ENCODE data around the gene ZFP3.
"Not testable (repeated sequence)": the region's sequence is repeated elsewhere in the genome, so short reads cannot be mapped to it uniquely, and the experiment has no call there.

Gene ZFP3

DNA sequence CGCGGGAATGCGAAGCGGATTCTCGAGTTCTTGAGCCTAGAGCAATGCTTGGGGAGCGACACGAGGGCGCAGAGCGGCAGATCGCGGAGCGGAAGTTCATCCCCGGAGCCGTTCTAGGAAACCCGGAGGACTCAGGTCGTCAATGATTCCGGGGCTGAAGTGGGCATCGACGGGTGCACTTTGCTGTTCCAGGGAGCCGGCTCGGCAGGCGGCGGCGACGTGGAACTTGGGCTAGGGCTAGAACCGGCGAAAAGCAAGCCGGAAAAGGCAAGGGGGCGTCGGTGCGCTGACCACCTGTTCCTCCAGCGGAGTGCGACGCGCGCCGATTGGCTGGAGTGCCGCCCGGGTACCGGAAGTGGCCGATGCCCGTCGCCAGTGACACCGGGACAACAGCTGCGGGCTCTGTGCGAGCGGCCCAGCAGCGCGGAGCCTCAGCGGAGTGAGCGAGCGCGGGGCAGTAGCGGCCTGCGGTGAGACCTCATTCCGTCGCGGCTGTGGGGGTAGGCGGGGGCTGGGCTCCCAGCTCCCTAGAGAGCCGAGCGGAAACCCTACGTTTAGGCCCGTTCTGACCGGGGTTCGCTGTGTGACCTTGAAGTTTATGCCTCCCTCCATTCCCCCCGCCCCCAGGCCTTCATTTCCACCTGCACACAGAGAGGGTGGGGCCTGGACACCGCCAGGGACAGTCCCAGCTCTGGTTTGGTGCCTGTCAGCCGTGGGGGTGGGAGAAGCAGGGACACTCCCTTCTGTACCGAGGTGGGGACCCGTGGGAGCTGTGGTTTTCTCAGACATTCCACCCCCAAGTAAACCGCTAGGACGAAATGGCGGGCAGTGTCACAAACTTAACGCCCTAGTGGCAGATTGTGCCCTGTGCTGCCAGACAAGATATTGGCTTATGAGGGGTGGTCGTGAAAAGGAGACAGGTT, at the start of gene ZFP3:
TSS of gene ZFP3 (plus strand) at position 362 of the 923 bp plus-strand sequence. CDS start 13,038 bp downstream, outside the sequence.
- peak; percentile 80 to 82 for DNase-seq

DNA sequence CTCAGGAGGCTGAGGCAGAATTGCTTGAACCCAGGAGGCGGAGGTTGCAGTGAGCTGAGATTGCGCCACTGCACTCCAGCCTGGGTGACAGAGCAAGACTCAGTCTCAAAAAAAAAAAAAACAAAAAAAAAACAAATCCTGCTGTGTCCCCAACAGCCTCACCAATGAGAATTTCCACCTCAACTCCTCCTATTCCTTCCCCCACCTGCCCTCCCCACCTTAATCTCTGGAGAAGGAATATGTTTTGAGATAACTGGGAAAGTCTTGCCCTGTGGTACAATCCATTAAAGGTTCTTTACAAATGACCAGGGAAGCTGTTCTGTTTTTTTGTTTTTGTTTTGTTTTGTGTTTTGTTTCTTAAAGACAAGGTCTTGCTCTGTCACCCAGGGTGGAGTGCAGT, 48.1 kb upstream of the ZFP3 start:
- DNase-seq: not testable (repeated sequence)

DNA sequence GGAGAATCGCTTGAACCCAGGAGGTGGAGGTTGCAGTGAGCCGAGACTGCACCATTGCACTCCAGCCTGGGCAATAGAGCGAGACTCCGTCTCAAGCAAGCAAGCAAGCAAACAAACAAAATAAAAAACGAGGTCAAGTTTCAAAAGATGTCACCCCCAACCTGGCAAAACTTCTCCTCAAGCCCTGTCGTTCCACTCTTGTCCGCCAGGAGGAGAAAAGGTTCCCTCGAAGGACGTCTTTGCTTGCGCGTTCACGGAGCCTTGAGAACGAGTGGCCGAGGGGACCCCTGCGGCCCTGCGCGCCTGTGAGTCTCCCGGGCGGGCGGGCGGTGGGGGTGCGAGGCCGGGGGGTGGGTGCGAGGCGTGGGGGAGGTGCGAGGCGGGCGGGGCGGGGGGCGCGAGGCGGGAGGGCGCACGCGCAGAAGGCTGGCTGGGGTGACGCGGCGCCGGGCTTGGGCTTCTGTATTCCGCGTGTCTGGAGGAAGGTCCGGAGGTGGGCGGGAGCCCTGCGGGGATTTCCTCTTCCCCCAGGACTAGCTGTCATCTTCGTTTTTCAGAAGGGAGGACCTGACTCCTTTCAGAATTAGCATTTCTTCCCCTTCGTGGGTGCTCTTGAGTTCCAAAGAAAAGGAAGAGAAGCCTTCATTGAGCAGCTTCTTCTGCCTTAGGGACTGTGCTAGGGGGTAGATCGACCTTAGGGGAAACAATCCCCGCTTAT, 46.7 kb upstream of the ZFP3 start:
- DNase-seq: peak; percentile 81 to 88

DNA sequence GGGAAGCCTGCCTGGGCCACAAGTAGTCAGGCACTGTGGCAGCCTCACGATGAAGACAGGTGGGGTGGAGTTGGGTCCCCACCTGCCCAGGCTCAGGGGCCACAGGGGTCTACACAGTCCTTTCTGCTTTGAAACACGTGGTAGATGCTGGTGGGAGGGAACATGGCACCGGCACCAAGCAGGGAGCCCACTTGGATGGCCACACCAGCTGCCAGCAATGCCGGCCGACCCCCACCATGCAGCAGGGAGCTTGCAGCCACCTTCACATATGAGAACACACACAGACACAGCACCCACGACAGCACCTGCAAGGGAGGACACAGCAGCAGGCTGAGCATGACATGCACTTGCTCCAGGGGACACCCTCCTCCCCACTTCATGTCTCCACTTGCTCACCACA, 45.4 kb upstream of the ZFP3 start:
- no peak for DNase-seq

DNA sequence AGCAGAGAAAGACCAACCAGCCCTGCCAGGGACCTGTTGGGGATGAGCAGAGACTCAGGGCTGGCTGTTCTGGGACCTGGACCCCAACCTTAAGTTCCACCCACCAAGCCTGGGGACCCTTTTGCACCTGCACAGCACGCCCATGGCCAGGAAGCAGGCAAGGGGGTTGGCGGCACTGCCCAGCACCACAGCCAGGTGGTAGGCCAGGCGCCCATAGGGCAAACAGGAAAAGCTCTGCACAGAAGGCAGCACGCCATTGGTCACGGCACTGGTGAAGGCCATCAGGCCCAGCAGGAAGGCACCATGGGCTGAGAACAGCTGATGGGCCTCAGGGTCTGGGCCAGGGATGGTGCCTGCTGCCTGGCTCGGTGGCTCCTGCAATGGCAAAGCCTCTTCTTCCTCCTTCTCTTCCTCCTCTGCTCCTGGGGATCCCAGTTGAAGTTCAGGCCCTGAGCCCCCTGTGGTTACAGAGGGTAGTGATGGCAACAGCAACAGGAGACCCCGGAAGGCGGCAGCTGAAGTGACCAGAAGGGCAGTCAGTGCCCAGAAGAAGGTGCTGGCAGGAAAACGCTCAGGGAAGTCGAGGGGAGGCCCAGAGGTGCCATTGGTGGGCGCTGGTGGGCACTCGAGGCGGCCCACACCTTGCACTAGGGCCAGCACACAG, 44.8 kb upstream of the ZFP3 start:
- no peak for DNase-seq

DNA sequence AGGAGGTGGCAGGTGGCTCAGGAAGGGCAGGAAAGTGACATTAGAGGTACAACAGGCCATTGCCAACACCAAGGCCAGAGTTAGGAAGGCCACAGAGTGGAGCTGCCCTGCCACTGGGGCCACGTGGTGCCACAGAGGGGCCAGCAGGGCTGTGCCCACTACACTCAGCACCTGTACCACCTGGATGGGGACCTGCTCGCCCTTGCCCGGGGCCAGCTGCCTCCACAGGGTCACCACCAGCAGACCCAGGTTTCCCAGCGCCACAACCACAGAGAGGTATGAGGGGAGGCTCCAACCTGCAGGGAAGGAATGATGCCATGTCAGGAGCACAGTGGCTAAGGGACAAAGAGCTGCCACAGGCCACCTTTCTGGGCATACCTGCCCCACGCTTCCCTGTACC, 44.2 kb upstream of the ZFP3 start:
- DNase-seq: no peak

DNA sequence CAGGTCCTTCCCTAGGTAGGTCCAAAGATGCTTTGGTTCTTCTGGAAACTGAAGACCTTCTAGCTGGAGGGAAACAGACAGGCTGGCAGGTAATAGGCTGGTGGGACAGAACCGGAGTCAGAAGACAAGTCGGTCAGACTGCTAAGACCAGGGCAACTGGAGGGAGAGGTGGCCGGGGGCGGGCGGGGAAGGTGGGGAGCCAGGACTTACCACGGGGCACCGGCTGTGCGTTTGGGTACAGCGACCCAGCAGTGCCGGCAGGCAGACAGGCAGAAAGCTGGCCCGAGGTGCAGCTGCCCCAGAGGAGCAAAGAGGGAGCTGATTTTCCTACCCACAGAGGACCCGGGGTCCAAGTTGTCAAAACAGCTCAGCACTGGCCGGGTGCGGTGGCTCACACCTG, 43.6 kb upstream of the ZFP3 start:
- DNase-seq: no peak

DNA sequence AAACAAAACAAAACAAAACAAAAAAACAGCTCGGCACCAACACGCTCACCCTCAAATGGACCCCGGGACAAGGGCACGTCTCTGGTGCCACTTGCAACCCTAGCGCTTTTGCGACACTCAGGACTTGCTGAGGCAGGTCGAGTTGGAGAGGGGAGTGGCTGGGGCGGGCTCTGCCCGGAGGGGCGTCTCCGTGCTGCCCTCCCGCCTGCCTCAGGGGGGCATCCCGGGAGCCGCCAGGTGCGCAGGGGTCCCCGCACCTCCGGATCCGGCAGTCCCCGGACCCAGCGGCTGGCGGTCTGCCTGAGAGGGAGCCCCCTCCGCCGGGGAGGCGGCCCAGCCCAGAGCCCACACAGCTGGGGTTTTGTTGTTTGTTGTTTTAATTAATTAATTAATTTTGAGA, 43.0 kb upstream of the ZFP3 start, which contains the start of gene SLC52A1:
TSS of gene SLC52A1 (minus strand) at position 112 of the 400 bp plus-strand sequence. CDS start 820 bp downstream, outside the sequence.
- no peak for DNase-seq

DNA sequence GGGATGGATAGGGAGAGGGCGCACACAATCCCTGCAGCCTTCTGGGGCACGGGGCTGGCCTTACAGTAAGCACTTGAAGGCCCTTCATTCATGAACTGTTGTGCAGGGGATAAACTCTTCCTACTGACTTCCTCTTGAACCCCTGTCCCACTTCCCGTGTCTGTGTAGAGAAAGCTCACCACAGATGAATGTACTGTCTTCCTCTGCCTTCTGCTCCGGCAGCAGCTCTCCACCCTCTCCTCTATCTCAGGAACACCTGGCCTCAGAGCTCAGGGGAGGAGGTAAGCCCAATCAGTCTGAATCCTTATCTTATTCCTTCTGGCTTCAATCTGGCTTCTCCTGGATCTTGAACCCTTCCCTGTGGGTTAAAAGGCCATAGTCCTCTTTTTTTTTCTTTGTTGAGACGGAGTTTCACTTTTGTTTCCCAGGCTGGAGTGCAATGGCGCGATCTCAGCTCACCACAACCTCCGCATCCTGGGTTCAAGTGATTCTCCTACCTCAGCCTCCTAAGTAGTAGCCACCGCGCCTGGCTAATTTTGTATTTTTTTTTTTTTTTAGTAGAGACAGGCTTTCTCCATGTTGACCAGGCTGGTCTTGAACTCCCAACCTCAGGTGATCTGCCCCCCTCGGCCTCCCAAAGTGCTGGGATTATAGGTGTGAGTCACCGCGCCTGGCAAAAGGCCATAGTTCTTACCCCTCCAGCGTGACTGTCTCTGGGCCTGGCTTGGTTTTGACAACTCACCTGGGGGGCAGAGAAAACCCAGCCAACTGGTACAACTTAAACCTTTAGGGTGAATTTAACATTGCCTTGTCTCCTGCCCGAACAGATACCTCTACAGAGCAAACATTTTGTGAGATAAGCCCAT, 35.9 kb upstream of the ZFP3 start:
- peak in 1 of 2 donors; percentile 49 for DNase-seq

DNA sequence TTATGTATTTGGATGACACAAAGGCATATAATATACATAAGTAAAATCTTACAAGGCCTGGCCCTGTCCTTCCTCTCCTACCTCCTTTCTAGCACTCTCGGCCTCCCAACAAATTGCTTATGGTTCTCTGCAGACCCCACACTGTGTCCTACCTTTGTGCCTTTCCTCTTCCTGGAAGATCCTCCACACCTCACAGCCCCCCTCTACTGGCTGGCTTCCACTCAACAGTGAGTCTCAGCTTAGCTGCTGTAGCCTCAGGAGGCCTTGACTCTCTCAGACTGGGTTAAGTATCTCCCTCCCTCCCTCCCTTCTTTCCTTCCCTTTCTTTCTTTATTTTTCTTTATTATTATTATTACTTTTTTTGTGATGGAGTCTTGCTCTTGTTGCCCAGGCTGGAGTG, 34.7 kb upstream of the ZFP3 start:
- DNase-seq: no peak

DNA sequence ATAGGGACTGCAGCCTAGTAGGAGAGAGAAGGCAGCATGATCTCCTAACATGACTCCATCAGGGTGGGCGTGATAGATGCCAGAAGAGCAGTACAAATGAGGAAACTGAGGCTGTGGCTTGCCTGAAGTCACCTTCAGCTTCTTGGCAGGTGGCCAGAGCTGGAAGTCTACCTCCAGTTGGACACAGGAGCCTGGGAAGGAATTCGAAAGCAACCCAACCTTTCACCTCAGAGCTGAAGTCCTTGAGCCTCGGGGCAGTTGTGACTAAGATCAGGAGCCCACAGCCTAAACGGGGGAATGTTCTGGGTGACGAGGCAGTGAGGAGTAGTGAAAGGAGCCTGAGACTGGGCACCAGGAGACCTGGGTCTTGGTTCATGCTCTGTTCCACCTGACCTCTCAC, 33.6 kb upstream of the ZFP3 start:
- no peak for DNase-seq

DNA sequence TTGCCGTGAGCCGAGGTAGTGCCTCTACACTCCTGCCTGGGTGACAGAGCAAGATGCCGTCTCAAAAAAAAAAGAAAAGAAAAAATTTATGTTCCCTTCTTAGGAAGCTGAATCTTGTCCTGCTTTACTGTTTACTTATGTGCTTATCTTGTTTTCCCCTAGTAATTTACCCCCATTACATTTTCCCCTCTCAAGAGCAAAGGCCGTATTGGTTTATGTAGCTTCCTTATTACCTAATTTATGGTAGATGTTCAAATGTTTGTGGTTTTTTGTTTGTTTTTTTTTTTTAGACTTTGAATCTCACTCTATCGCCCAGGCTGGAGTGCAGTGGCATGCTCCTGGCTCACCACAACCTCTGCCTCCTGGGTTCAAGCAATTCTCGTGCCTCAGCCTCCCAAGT, 32.8 kb upstream of the ZFP3 start:
- no peak for DNase-seq

DNA sequence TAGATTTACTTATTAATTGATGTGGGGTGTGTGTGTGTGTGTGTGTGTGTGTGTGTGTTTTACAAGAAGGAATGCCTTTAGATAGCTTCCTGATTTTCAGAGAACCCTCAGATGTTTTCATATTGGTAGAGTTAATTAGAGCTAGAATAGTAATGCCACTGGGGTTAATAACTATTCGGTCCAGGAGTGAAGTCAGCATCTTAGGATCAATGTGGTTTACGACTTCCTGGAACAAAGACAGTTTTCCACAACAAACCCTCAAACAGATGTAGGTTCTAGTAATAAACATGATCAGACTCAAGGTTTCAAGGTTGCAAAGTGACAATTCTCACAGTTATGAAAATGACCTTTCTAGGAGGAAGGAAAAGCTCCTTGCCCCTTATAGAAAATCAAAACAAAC, 30.8 kb upstream of the ZFP3 start:
- DNase-seq: no peak

DNA sequence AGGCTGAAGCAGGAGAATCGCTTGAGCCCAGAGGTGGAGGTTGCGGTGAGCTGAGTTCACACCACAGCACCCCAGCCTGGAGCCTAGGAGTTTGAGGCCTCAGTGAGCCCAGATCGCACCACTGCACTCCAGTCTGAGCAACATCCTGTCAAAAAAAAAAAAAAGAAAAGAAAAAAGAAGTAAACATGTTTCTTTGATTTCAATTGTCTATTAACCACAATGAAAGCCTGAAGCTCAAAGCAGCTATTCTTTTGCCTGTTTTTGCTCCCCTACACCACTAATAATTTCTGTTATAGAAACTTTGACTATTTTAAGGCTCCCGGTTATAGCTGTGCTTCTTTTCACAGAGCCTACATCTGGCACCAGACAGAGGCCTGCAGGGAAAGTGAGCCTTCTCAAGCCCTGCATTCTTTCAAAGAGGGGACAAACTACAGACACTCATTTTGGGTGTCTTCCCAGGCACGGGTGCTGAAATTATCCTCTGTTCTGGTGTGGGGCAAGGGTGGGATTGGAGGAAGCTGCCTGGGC, 28.9 kb upstream of the ZFP3 start:
- peak; percentile 74 to 81 for DNase-seq

DNA sequence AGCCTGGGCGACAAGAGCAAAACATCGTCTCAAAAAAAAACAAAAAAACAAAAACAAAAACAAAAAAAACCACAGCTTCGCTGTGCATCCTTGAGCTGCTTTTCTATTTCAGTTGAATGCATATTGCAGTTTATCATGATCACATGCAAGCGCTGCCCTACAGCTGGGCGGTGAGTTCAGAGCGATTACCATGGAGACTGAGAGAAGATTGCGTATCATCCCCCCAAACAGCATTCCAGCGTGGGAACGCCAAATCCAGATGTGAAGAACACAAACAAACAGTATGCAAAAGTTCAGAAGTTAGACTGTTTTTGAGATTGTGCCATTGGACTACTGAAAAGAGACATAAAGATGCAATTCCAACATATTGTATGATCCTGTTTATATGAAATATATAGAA, 28.0 kb upstream of the ZFP3 start:
- no peak for DNase-seq

DNA sequence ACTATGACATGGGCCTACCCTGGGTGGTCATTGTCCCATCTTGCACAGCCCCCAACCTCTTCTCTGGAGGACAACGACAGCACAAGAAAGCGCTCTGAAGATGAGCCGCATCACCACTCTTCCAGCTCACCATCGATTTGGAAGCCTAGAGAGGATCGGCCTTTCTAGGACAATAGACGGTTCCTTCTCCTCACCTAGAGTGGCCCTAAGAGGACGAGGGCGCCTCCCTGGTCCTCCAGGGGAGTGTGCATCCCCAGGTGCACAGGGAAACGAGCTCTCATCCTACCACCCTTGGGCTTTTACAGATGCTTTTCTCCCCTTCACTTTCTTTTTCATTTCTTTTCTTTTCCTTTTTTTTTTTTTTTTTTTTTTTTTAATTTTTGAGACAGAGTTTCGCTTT, 22.7 kb upstream of the ZFP3 start:
- DNase-seq: no peak

DNA sequence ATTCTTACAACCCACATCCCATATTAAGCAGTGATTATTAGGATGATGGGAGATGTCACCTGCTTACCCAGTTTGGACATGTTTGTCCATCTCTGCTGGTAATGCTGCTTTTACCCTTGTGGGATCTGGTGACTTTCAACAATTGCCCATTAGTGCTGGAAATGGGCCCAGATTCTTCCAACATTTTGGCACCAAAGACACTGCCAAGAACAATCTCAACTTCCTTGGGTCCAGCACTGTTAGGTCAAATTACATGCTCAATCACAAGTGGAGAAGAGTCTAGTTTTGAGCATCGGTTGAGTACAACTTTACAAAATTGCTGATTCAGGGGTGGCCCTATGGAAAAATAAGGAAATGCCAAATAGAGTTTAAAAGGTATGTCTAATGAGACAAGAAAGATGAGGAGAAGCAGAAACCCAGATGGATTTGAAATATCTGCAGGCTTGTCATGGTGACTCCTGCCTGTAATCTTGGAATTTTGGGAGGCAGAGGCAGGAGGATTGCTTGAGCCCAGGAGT, 13.0 kb upstream of the ZFP3 start:
- DNase-seq: no peak

DNA sequence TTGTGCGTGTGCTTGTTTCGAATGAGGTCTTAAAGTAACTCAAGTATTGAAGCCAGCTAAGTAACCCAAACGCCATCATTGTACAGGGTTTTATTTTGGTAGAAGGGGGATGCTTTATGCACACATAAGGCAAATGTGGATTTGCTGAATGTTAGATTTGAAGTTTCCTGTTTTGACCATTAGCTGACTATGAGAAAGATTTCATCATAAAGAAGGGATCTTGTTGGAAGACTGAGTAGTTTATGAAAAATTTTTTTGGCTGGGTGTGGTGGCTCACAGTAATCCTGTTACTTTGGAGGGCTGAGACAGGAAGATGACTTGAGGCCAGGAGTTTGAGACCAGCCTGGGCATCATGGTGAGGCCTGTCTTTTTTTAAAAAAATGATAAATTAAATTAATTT, 10.0 kb upstream of the ZFP3 start:
- DNase-seq: no peak

DNA sequence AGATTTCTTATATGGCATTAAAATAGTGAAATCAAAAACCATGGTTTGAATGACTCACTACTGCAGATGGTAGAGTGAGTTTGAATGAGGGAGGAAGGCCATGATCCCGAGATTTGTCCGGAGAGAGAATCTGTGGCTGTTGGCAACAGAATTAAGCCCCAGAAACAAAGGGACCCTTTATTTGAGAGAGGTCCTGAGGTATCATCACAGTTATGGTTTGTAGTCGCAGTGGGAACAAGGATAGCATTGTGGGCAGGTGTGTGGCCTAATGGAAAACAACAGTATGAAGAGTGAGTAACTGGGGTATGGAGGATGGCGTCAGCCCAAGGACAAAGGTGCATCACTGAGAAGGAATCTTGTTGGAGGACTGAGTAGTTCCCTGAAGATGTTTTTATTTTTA, 8.5 kb upstream of the ZFP3 start:
- no peak for DNase-seq

DNA sequence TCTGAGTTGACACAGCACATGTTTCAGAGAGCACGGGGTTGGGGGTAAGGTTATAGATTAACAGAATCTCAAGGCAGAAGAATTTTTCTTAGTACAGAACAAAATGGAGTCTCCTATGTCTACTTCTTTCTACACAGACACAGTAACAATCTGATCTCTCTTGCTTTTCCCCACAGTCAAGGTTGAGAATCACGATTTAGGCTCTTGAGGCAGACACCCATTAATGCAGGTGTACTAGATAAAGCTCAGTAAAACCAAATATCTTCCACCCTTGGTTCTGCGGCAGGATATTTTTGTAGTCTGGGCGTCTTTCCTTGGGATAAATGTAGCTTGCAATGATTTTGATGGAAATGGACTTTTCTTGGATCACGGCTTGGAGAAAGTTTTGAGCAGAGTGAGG, 2.8 kb upstream of the ZFP3 start:
- not testable (repeated sequence) for DNase-seq

DNA sequence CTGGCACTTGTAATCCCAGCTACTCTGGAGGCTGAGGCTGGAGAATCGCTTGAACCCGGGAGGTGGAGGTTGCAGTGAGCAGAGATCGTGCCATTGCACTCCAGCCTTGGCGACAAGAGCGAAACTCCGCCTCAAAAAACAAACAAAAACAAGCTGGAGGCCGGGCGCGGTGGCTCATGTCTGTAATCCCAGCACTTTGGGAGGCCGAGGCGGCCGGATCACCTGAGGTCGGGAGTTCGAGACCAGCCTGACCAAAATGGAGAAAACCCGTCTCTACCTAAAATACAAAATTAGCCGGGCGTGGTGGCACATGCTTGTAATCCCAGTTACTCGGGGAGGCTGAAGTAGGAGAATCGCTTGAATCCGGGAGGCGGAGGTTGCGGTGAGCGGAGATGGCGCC, 992 bp upstream of the ZFP3 start:
- not testable (repeated sequence) for DNase-seq

DNA sequence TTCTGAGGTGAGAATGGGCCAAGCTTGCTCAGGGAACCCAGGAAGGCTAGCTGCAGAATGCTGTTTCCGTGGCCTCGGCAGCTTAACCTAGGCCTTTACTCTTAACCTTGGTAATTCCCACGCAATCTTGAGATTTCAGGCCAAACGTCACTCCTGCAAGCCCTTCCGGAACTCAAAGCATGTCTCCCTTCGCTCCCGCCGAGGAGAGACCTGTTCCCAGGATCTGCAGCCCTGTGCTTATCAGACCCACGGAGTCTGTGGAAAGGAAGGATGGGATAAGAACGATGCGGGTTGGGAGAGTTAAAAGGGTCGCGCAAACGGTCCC, 524 bp upstream of the ZFP3 start:
- DNase-seq: no peak
